Lower lobe of right lung (tissue), 1 donor: ENCODE data around the gene CASKIN1. TPM values are rescaled to one million over a fixed set of nuclear protein-coding genes. Genes with fewer than 3 reads are reported as not detected.

ENCODE experiments used
- microRNA-seq: library from miRNA; unstranded; fragments of <30 nt; microRNA quantifications from one replicate; pipeline ENCODE4 v1.2.0, GENCODE V29; 2020; ENCODE audit warnings: borderline number of aligned reads
- total RNA-seq: library from RNA; stranded (reverse); fragmentation: NEBNext Ultra II Directional; extraction: Animal tissue kit (Norgen Biotek cat#: 25700); gene quantifications from one replicate; pipeline ENCODE4 v1.2.1, GENCODE V29; 2021
- donor health status: DM: no; HTN: yes; CAD: no; lungs with severe emphysema.

CASKIN1 gene
- total RNA-seq, 1 donor from 2014 or later: 0.09 TPM

Small RNA genes lying within 50 kb of the gene (microRNA-seq; reads per million reads assigned to microRNA genes)
- gene MIR3180-5 (not detected), gene MIR4516 (not detected)

Other genes starting within 250 kb of the CASKIN1 start
- gene RPL3L, start 241.9 kb downstream of the CASKIN1 start, total RNA-seq: not detected
- 85.8 TPM for gene NDUFB10, start 237.1 kb downstream of the CASKIN1 start, total RNA-seq
- 1,721 TPM for gene RPS2, start 231.8 kb downstream of the CASKIN1 start, total RNA-seq
- gene RNF151, start 229.7 kb downstream of the CASKIN1 start, total RNA-seq: not detected
- 25.6 TPM for gene TBL3, start 224.6 kb downstream of the CASKIN1 start, total RNA-seq
- gene NOXO1, start 215.1 kb downstream of the CASKIN1 start, total RNA-seq: 1.7 TPM
- 24.7 TPM for gene GFER, start 212.4 kb downstream of the CASKIN1 start, total RNA-seq
- 0.24 TPM for gene SYNGR3, start 206.6 kb downstream of the CASKIN1 start, total RNA-seq
- gene ZNF598, start 186.8 kb downstream of the CASKIN1 start, total RNA-seq: 27.2 TPM
- gene NPW, start 176.8 kb downstream of the CASKIN1 start, total RNA-seq: not detected
- gene NHERF2, start 169.7 kb downstream of the CASKIN1 start, total RNA-seq: 343 TPM
- 24.3 TPM for gene NTHL1, start 148.8 kb downstream of the CASKIN1 start, total RNA-seq
- 123 TPM for gene TSC2, start 148.6 kb downstream of the CASKIN1 start, total RNA-seq
- 81.6 TPM for gene PKD1, start 60.7 kb downstream of the CASKIN1 start, total RNA-seq
- gene RAB26, start 48.0 kb downstream of the CASKIN1 start, total RNA-seq: 0.80 TPM
- gene TRAF7, start 40.8 kb downstream of the CASKIN1 start, total RNA-seq: 61.9 TPM
- gene MLST8, start 8.8 kb upstream of the CASKIN1 start, total RNA-seq: 26.6 TPM
- gene BRICD5, start 14.3 kb upstream of the CASKIN1 start, total RNA-seq: 7.8 TPM
- 13.3 TPM for gene PGP, start 18.2 kb upstream of the CASKIN1 start, total RNA-seq
- 21.0 TPM for gene E4F1, start 27.0 kb upstream of the CASKIN1 start, total RNA-seq
- gene DNASE1L2, start 39.8 kb upstream of the CASKIN1 start, total RNA-seq: 2.0 TPM
- 50.4 TPM for gene ECI1, start 55.0 kb upstream of the CASKIN1 start, total RNA-seq
- gene RNPS1, start 71.5 kb upstream of the CASKIN1 start, total RNA-seq: 98.6 TPM
- gene ABCA3, start 144.1 kb upstream of the CASKIN1 start, total RNA-seq: 491 TPM
- 3.4 TPM for gene CCNF, start 232.8 kb upstream of the CASKIN1 start, total RNA-seq